ENCODE data around the gene ZNF346. TPM values are rescaled to one million over a fixed set of nuclear protein-coding genes. Genes with fewer than 3 reads are reported as not detected.

The ZNF346 gene
- total and polyA plus RNA-seq, 2 of the 13 experiments (the other 11 are each of a cell fraction or from before 2014, with no cell fraction given) = 8.6 to 19.4 TPM

DNA sequence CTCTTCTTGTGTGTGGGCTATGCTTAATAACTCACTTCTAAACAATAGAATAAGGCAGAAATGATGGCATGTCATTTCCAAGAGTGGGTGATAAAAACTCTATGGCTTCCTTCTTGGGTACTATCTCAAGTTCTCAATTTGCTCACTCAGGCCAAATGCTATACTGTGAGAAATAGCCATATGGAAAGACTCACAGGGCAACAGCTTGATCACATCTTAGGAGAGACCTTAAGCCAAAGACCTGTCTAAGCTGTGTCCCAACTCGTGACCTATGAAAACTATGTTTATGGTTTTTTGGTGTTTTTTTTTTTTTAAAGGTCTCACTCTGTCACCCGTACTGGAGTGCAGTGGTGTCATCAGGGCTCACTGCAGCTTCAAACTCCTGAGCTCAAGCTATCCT, 13.8 kb upstream of the ZNF346 start:
- H3K9me3 ChIP-seq (ENCODE audit: low read length) = no peaks in the 10 kb centered on the region

More for the DNA sequence above, 13.8 kb upstream of the ZNF346 start:
- Histone ChIP-seq H3K4me2 (ENCODE audit: low read depth, low read length) (no peak overlapping the region), H3K79me2 (ENCODE audit: insufficient read depth, low read length) (peaks cover 30% of the 10 kb centered on the region), H4K20me1 (ENCODE audit: insufficient read depth, low read length) (peaks cover 19% of the 10 kb centered on the region), H3K9ac (ENCODE audit: insufficient read depth, low read depth, low read length) (no peak overlapping the region), H3K4me1 (ENCODE audit: insufficient read depth, low read length) (peaks cover 13% of the 10 kb centered on the region), H2AFZ (ENCODE audit: low read length) (no peak overlapping the region), H3K27me3 (ENCODE audit: control insufficient read depth in 1 of 2, insufficient read depth in 2 of 2, low read length in 2 of 2) (no peaks in the 10 kb centered on the region), H3K36me3 (replicated peaks in 1 of 2; ENCODE audit: control insufficient read depth in 1 of 2, insufficient read depth in 2 of 2, low read length in 2 of 2) (no peaks in the 10 kb centered on the region), H3K4me3 (replicated peaks in 1 of 3; ENCODE audit: insufficient read depth in 1 of 3, low read depth in 2 of 3, low read length in 3 of 3) (no peak overlapping the region), H3K27ac (ENCODE audit: extremely low read length, insufficient read depth, low read length) (no peak overlapping the region)
- no peak for ATAC-seq
- no TSS peak for BruUV-seq (replicated peaks)
- DNase-seq (ENCODE audit: low spot score) = no peak
- WGBS (ENCODE audit: low lambda C conversion rate) = 82% methylated on average over 2 of the region's 2 CpGs
- ChIA-PET POLR2A (interaction anchor here (1.0 kb wide), 1 partner anchor 11 kb away, joined by 4 read pairs; no protein-coding TSS in a partner anchor), CTCF (ENCODE audit: low intra/inter-chr PET ratio, low total read pairs) (no interaction called here)
- TF ChIP-seq, protein P1, sequence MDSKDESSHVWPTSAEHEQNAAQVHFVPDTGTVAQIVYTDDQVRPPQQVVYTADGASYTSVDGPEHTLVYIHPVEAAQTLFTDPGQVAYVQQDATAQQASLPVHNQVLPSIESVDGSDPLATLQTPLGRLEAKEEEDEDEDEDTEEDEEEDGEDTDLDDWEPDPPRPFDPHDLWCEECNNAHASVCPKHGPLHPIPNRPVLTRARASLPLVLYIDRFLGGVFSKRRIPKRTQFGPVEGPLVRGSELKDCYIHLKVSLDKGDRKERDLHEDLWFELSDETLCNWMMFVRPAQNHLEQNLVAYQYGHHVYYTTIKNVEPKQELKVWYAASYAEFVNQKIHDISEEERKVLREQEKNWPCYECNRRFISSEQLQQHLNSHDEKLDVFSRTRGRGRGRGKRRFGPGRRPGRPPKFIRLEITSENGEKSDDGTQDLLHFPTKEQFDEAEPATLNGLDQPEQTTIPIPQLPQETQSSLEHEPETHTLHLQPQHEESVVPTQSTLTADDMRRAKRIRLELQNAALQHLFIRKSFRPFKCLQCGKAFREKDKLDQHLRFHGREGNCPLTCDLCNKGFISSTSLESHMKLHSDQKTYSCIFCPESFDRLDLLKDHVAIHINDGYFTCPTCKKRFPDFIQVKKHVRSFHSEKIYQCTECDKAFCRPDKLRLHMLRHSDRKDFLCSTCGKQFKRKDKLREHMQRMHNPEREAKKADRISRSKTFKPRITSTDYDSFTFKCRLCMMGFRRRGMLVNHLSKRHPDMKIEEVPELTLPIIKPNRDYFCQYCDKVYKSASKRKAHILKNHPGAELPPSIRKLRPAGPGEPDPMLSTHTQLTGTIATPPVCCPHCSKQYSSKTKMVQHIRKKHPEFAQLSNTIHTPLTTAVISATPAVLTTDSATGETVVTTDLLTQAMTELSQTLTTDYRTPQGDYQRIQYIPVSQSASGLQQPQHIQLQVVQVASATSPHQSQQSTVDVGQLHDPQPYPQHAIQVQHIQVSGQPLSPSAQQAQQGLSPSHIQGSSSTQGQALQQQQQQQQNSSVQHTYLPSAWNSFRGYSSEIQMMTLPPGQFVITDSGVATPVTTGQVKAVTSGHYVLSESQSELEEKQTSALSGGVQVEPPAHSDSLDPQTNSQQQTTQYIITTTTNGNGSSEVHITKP (CRISPR knock-in tag; IDR thresholded peaks at IDR 0.05; ENCODE audit: low read depth) = no peak
- TF ChIP-seq CBFB (CRISPR knock-in tag; IDR thresholded peaks at IDR 0.05) = no peak
- TF ChIP-seq CBX1 (IDR thresholded peaks at IDR 0.05; ENCODE audit: low read depth) = no peak
- TF ChIP-seq, protein P2, sequence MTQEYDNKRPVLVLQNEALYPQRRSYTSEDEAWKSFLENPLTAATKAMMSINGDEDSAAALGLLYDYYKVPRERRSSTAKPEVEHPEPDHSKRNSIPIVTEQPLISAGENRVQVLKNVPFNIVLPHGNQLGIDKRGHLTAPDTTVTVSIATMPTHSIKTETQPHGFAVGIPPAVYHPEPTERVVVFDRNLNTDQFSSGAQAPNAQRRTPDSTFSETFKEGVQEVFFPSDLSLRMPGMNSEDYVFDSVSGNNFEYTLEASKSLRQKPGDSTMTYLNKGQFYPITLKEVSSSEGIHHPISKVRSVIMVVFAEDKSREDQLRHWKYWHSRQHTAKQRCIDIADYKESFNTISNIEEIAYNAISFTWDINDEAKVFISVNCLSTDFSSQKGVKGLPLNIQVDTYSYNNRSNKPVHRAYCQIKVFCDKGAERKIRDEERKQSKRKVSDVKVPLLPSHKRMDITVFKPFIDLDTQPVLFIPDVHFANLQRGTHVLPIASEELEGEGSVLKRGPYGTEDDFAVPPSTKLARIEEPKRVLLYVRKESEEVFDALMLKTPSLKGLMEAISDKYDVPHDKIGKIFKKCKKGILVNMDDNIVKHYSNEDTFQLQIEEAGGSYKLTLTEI (CRISPR knock-in tag; conservative IDR thresholded peaks at IDR 0.05) = no peak
- no peak for TF ChIP-seq SP2 (CRISPR knock-in tag; IDR thresholded peaks at IDR 0.05)
- TF ChIP-seq ZNF616 (CRISPR knock-in tag; IDR thresholded peaks at IDR 0.05; ENCODE audit: low read depth) = no peak
- TF ChIP-seq POLR2AphosphoS5 (IDR thresholded peaks at IDR 0.05; ENCODE audit: low read depth, low read length) = no peak
- no peak for TF ChIP-seq NFE2L1 (CRISPR knock-in tag; IDR thresholded peaks at IDR 0.05; ENCODE audit: borderline replicate concordance)
- no peak for TF ChIP-seq ZNF549 (CRISPR knock-in tag; IDR thresholded peaks at IDR 0.05)
- no peak for TF ChIP-seq ZNF441 (CRISPR knock-in tag; IDR thresholded peaks at IDR 0.05; ENCODE audit: borderline replicate concordance)
- no peak for TF ChIP-seq ZNF350 (CRISPR knock-in tag; IDR thresholded peaks at IDR 0.05; ENCODE audit: borderline replicate concordance, low read depth)
- TF ChIP-seq ZFP82 (CRISPR knock-in tag; IDR thresholded peaks at IDR 0.05; ENCODE audit: borderline replicate concordance) = no peak
- no peak for TF ChIP-seq SRY (CRISPR knock-in tag; IDR thresholded peaks at IDR 0.05)
- no peak for TF ChIP-seq FLYWCH1 (CRISPR knock-in tag; IDR thresholded peaks at IDR 0.05)
- TF ChIP-seq, protein P3, sequence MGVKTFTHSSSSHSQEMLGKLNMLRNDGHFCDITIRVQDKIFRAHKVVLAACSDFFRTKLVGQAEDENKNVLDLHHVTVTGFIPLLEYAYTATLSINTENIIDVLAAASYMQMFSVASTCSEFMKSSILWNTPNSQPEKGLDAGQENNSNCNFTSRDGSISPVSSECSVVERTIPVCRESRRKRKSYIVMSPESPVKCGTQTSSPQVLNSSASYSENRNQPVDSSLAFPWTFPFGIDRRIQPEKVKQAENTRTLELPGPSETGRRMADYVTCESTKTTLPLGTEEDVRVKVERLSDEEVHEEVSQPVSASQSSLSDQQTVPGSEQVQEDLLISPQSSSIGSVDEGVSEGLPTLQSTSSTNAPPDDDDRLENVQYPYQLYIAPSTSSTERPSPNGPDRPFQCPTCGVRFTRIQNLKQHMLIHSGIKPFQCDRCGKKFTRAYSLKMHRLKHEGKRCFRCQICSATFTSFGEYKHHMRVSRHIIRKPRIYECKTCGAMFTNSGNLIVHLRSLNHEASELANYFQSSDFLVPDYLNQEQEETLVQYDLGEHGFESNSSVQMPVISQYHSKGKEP (CRISPR knock-in tag; IDR thresholded peaks at IDR 0.05) = no peak
- no peak for FAIRE-seq
- intact Hi-C loops (cut with micrococcal nuclease; ENCODE audit: unreplicated experiment) (no loop called here), in situ Hi-C loops (cut with HindIII; ENCODE audit: extremely low pct_ligation_motif_present, low pct_unique_long_range_greater_than_20kb) (no loop called here)
